Measurements from ENCODE around the gene TARS2. TPM values are rescaled to one million over a fixed set of nuclear protein-coding genes. Genes with fewer than 3 reads are reported as not detected.

The TARS2 gene
- polyA plus RNA-seq, 1 of the 3 experiments (the other 2 are of a cell fraction) = 22.2 TPM

DNA sequence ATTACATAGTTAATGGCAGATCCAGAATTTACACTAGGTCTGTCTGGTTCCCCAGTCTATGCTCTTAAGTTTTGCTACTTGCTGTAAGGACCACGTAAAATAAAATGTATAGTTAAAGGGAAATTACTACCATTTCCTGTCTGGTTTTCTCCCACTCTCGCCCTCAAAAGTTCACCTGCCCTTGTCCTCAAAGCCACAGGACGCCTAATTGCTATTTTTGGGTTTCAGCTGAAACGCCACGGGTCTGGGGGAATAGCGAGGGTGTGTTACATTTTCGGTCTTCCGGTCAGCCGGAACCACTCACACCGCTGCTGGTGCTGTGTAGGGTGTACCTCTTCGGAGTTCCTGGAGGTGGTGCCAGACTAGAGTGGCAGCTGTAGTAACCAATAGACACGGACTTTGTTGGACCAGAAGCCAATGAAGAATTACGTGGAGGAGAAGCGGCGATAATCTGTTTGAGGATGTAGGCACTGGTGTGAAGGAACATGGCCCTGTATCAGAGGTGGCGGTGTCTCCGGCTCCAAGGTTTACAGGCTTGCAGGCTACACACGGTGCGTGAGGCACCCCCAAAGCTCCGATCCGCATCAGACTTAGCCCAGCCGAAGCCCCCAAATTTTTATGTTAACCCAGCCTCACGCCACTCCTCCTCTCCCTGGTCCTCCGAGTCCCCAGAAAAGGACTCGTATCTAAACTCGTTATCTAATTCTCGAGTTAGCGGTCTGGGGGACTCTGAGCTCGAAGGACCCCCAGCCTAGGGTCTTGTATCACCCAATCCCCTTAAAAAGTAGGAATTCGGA, at the start of gene TARS2 (continued):
- no peak for TF ChIP-seq EP300 (IDR thresholded peaks at IDR 0.05; ENCODE audit: borderline replicate concordance in 1 of 2, low read depth in 1 of 2, low read length in 1 of 2)
- no peak; the same call in 1 of the 2 replicates for TF ChIP-seq RCOR1 (IDR thresholded peaks at IDR 0.05; ENCODE audit: low read length)
- TF ChIP-seq TAF1 (IDR thresholded peaks at IDR 0.05; ENCODE audit: borderline replicate concordance, low read depth, low read length) = peak; percentile 92
- TF ChIP-seq, protein P1, sequence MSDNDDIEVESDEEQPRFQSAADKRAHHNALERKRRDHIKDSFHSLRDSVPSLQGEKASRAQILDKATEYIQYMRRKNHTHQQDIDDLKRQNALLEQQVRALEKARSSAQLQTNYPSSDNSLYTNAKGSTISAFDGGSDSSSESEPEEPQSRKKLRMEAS (IDR thresholded peaks at IDR 0.05; ENCODE audit: low read depth) = peak; percentile 90
- peak; percentile 37 for TF ChIP-seq GATA2 (CRISPR knock-in tag; IDR thresholded peaks at IDR 0.05)
- no peak; the same call in 1 of the 2 replicates for TF ChIP-seq MEF2A (IDR thresholded peaks at IDR 0.05; ENCODE audit: borderline replicate concordance, low read depth)
- TF ChIP-seq, protein P2, sequence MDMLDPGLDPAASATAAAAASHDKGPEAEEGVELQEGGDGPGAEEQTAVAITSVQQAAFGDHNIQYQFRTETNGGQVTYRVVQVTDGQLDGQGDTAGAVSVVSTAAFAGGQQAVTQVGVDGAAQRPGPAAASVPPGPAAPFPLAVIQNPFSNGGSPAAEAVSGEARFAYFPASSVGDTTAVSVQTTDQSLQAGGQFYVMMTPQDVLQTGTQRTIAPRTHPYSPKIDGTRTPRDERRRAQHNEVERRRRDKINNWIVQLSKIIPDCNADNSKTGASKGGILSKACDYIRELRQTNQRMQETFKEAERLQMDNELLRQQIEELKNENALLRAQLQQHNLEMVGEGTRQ (IDR thresholded peaks at IDR 0.05; ENCODE audit: borderline replicate concordance, low read depth, low read length) = no peak
- TF ChIP-seq, protein P3, sequence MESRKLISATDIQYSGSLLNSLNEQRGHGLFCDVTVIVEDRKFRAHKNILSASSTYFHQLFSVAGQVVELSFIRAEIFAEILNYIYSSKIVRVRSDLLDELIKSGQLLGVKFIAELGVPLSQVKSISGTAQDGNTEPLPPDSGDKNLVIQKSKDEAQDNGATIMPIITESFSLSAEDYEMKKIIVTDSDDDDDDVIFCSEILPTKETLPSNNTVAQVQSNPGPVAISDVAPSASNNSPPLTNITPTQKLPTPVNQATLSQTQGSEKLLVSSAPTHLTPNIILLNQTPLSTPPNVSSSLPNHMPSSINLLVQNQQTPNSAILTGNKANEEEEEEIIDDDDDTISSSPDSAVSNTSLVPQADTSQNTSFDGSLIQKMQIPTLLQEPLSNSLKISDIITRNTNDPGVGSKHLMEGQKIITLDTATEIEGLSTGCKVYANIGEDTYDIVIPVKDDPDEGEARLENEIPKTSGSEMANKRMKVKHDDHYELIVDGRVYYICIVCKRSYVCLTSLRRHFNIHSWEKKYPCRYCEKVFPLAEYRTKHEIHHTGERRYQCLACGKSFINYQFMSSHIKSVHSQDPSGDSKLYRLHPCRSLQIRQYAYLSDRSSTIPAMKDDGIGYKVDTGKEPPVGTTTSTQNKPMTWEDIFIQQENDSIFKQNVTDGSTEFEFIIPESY (IDR thresholded peaks at IDR 0.05; ENCODE audit: borderline replicate concordance, low read depth) = peak; percentile 64; the same call in 1 of the 2 replicates

DNA sequence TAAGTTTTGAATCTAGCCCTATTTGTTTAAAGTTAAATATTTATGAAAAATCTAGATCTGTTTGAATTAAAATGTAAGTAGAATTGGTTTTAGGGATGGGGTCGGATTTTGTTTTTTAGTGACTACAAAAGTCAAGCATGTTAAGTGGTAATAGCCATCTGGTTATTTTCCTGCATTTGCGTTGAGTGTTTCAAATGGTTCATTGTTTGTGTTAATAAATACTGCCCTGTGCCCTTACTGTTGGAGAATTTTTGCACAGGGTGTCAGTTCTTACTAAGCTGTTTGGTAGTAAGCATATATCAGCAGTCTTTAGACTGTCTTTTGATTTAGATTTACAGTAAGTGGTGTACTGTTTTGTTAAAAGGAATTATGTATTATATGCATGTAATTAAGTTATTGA, 46.1 kb upstream of the TARS2 start:
- Histone ChIP-seq H3K4me2 (no peak overlapping the region), H2AFZ (ENCODE audit: low read depth) (no peak overlapping the region), H3K9me2 (no peaks in the 10 kb centered on the region), H3F3A (replicated peaks; ENCODE audit: insufficient read depth) (peaks cover 17% of the 10 kb centered on the region), H3K27ac (ENCODE audit: low read depth in 2 of 2, low read length in 1 of 2) (no peak overlapping the region), H3K9me3 (no peaks in the 10 kb centered on the region), H3K79me2 (ENCODE audit: insufficient read depth) (peaks cover 4% of the 10 kb centered on the region; the same call in 1 of the 2 replicates), H4K20me1 (ENCODE audit: insufficient read depth) (no peaks in the 10 kb centered on the region), H3K27me3 (ENCODE audit: insufficient read depth) (no peaks in the 10 kb centered on the region), H3K4me3 (ENCODE audit: low read depth in 2 of 2, low read length in 1 of 2) (no peak overlapping the region), H3K9ac (no peak overlapping the region), H3K36me3 (replicated peaks in 1 of 2; ENCODE audit: control insufficient read depth in 1 of 2, insufficient read depth in 2 of 2, low read length in 1 of 2) (peaks cover 35 to 38% of the 10 kb centered on the region in 2 experiments), H3K4me1 (ENCODE audit: control insufficient read depth in 1 of 2, insufficient read depth in 2 of 2, low read depth in 1 of 2, low read length in 1 of 2) (no peaks in the 10 kb centered on the region)
- ChIA-PET CTCF (interaction anchor here (0.8 to 1.1 kb wide), 2 partner anchors 23 to 74 kb away, joined by 3 read pairs; no protein-coding TSS in a partner anchor), POLR2A (no interaction called here)
- TF ChIP-seq GATA2 (CRISPR knock-in tag; IDR thresholded peaks at IDR 0.05) (no peak), MXI1 (IDR thresholded peaks at IDR 0.05; ENCODE audit: low read depth, low read length) (no peak), JUND (IDR thresholded peaks at IDR 0.05) (no peak), EP300 (IDR thresholded peaks at IDR 0.05; ENCODE audit: borderline replicate concordance in 1 of 2, low read depth in 1 of 2, low read length in 1 of 2) (no peak), TAF1 (IDR thresholded peaks at IDR 0.05; ENCODE audit: borderline replicate concordance, low read depth, low read length) (no peak)
- TF ChIP-seq, protein P4, sequence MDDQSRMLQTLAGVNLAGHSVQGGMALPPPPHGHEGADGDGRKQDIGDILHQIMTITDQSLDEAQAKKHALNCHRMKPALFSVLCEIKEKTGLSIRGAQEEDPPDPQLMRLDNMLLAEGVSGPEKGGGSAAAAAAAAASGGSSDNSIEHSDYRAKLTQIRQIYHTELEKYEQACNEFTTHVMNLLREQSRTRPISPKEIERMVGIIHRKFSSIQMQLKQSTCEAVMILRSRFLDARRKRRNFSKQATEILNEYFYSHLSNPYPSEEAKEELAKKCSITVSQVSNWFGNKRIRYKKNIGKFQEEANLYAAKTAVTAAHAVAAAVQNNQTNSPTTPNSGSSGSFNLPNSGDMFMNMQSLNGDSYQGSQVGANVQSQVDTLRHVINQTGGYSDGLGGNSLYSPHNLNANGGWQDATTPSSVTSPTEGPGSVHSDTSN (IDR thresholded peaks at IDR 0.05) = no peak
- TF ChIP-seq, protein P5, sequence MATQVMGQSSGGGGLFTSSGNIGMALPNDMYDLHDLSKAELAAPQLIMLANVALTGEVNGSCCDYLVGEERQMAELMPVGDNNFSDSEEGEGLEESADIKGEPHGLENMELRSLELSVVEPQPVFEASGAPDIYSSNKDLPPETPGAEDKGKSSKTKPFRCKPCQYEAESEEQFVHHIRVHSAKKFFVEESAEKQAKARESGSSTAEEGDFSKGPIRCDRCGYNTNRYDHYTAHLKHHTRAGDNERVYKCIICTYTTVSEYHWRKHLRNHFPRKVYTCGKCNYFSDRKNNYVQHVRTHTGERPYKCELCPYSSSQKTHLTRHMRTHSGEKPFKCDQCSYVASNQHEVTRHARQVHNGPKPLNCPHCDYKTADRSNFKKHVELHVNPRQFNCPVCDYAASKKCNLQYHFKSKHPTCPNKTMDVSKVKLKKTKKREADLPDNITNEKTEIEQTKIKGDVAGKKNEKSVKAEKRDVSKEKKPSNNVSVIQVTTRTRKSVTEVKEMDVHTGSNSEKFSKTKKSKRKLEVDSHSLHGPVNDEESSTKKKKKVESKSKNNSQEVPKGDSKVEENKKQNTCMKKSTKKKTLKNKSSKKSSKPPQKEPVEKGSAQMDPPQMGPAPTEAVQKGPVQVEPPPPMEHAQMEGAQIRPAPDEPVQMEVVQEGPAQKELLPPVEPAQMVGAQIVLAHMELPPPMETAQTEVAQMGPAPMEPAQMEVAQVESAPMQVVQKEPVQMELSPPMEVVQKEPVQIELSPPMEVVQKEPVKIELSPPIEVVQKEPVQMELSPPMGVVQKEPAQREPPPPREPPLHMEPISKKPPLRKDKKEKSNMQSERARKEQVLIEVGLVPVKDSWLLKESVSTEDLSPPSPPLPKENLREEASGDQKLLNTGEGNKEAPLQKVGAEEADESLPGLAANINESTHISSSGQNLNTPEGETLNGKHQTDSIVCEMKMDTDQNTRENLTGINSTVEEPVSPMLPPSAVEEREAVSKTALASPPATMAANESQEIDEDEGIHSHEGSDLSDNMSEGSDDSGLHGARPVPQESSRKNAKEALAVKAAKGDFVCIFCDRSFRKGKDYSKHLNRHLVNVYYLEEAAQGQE (IDR thresholded peaks at IDR 0.05; ENCODE audit: low read depth, low read length) = no peak
- TF ChIP-seq, protein P2 (IDR thresholded peaks at IDR 0.05; ENCODE audit: borderline replicate concordance, low read depth, low read length) = no peak
- TF ChIP-seq, protein P6, sequence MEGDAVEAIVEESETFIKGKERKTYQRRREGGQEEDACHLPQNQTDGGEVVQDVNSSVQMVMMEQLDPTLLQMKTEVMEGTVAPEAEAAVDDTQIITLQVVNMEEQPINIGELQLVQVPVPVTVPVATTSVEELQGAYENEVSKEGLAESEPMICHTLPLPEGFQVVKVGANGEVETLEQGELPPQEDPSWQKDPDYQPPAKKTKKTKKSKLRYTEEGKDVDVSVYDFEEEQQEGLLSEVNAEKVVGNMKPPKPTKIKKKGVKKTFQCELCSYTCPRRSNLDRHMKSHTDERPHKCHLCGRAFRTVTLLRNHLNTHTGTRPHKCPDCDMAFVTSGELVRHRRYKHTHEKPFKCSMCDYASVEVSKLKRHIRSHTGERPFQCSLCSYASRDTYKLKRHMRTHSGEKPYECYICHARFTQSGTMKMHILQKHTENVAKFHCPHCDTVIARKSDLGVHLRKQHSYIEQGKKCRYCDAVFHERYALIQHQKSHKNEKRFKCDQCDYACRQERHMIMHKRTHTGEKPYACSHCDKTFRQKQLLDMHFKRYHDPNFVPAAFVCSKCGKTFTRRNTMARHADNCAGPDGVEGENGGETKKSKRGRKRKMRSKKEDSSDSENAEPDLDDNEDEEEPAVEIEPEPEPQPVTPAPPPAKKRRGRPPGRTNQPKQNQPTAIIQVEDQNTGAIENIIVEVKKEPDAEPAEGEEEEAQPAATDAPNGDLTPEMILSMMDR (IDR thresholded peaks at IDR 0.05) = no peak
- TF ChIP-seq, protein P7, sequence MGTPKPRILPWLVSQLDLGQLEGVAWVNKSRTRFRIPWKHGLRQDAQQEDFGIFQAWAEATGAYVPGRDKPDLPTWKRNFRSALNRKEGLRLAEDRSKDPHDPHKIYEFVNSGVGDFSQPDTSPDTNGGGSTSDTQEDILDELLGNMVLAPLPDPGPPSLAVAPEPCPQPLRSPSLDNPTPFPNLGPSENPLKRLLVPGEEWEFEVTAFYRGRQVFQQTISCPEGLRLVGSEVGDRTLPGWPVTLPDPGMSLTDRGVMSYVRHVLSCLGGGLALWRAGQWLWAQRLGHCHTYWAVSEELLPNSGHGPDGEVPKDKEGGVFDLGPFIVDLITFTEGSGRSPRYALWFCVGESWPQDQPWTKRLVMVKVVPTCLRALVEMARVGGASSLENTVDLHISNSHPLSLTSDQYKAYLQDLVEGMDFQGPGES (IDR thresholded peaks at IDR 0.05; ENCODE audit: low read depth, low read length) = no peak
- 90% methylated on average over 2 of the region's 2 CpGs for WGBS (ENCODE audit: low lambda C conversion rate)
- DNase-seq = no peak
